Keratinocyte (primary cell): ENCODE results near the gene SOX15.

Experiments
- EZH2 ChIP-seq: IDR thresholded peaks from one replicate; pipeline ENCODE4 v1.6.1; 2012; ENCODE audit warnings: inconsistent platforms, mild to moderate bottlenecking, low read length, moderate library complexity
- TF ChIP-seq, protein P1 (sequence below), 3 experiments: IDR thresholded peaks in 1 of 3; conservative IDR thresholded peaks in 1 of 3; optimal IDR thresholded peaks in 1 of 3; 2 replicates in 2 of 3; 3 replicates in 1 of 3; pipeline versions ENCODE3 to v1.5.1; 2011; ENCODE audit warnings: low read length in 3 of 3, mild to moderate bottlenecking in 3 of 3, moderate library complexity in 2 of 3, control low read depth in 1 of 3, inconsistent platforms in 1 of 3; ENCODE audit not compliant: insufficient read depth in 2 of 3; ENCODE audit errors: extremely low read depth in 1 of 3

DNA sequence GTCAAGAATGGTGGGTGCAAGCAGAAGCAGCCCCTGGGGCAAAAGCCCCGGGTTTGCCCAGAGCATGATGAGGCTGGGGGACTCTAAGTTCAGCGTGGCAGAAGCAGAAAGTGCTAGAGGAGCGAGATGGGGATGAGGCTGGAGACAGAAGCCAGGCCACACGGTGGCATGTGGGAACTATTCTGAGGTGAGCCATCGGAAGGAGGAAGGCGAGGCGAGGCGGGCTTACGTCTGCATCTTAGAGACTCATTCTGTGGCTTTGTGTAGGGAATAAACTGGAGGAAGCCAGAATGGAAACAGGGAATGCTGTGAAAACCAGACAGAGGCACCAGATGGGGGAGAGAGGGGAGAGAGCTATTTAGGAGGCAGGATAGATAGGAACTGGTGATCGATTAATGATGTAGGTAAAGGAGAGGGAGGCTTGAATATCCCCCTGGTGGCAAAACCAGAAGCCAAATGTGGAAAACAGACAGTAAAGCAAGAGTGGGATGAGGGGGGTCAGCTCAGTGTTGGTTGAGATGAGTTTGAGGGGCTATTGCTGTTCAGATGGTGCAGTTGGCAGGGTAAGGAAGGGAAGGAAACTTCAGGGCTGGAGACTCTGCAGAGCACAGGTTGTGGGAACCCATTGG is 34.5 kb downstream of the SOX15 start:
- TF ChIP-seq, protein P1, sequence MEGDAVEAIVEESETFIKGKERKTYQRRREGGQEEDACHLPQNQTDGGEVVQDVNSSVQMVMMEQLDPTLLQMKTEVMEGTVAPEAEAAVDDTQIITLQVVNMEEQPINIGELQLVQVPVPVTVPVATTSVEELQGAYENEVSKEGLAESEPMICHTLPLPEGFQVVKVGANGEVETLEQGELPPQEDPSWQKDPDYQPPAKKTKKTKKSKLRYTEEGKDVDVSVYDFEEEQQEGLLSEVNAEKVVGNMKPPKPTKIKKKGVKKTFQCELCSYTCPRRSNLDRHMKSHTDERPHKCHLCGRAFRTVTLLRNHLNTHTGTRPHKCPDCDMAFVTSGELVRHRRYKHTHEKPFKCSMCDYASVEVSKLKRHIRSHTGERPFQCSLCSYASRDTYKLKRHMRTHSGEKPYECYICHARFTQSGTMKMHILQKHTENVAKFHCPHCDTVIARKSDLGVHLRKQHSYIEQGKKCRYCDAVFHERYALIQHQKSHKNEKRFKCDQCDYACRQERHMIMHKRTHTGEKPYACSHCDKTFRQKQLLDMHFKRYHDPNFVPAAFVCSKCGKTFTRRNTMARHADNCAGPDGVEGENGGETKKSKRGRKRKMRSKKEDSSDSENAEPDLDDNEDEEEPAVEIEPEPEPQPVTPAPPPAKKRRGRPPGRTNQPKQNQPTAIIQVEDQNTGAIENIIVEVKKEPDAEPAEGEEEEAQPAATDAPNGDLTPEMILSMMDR (optimal IDR thresholded peaks at IDR 0.05 in 1 of 3, IDR thresholded peaks at IDR 0.05 in 1 of 3, conservative IDR thresholded peaks at IDR 0.05 in 1 of 3; ENCODE audit: extremely low read depth in 1 of 3, insufficient read depth in 2 of 3, low read length in 3 of 3) = peak in 2 of 3 experiments; percentile 10 to 12
- TF ChIP-seq EZH2 = no peak
